CD8-positive, alpha-beta memory T cell (primary cell): ENCODE measurements around the gene SMG1. TPM values are rescaled to one million over a fixed set of nuclear protein-coding genes. Genes with fewer than 3 reads are reported as not detected.
A peak's percentile ranks its signal among the peaks of the same experiment; 100 is the strongest.
"Not testable (repeated sequence)": the region's sequence is repeated elsewhere in the genome, so short reads cannot be mapped to it uniquely, and the experiment has no call there.

Source experiments
- CTCF ChIA-PET: fragments of 350-600 bp; sonication (Branson Sonifier 250); formaldehyde crosslinking; loops from one replicate; lab custom pipeline; 2021; ENCODE audit warnings: antibody characterized with exemption; lab: Charles Lee
- POLR2A ChIA-PET: fragments of 350-600 bp; sonication (Branson Sonifier 250); formaldehyde crosslinking; loops from one replicate; lab custom pipeline; 2021; ENCODE audit warnings: antibody characterized with exemption; lab: Charles Lee
- DNase-seq, 5 donors: peaks; one replicate each; pipeline versions ENCODE4 v3.0.0 to v3.0.0-alpha.2; 2020 to 2022; ENCODE audit warnings: mixed read lengths in 1 of 5
- H3K27ac ChIP-seq: one replicate; pipeline ENCODE4 v1.7.0; 2013; ENCODE audit warnings: low read depth, mild to moderate bottlenecking, low read length, moderate library complexity
- H3K27me3 ChIP-seq: 2 replicates; pipeline ENCODE4 v1.7.0; 2013; ENCODE audit warnings: low read length, mild to moderate bottlenecking; ENCODE audit not compliant: insufficient read depth, poor library complexity, severe bottlenecking
- H3K36me3 ChIP-seq: 2 replicates; pipeline ENCODE4 v1.7.0; 2013; ENCODE audit warnings: mild to moderate bottlenecking, low read length, moderate library complexity; ENCODE audit not compliant: insufficient read depth
- H3K4me1 ChIP-seq: 2 replicates; pipeline ENCODE4 v1.7.0; 2013; ENCODE audit warnings: mild to moderate bottlenecking, low read length, moderate library complexity; ENCODE audit not compliant: insufficient read depth
- H3K4me3 ChIP-seq: 2 replicates; pipeline ENCODE4 v1.7.0; 2013; ENCODE audit warnings: mild to moderate bottlenecking, low read length
- H3K9me3 ChIP-seq: 2 replicates; pipeline ENCODE4 v1.7.0; 2013; ENCODE audit warnings: mild to moderate bottlenecking, low read length
- H3K27ac Mint-ChIP-seq, 8 donors: one replicate each; pipeline ENCODE4 v1.8.0; 2020 to 2021; ENCODE audit warnings: mixed read lengths in 8 of 8, mild to moderate bottlenecking in 6 of 8, inconsistent platforms in 3 of 8, moderate library complexity in 3 of 8
- H3K27me3 Mint-ChIP-seq, 2 donors: one replicate each; pipeline ENCODE4 v1.8.0; 2020 to 2021; ENCODE audit warnings: mixed read lengths in 2 of 2, mild to moderate bottlenecking in 1 of 2, moderate library complexity in 1 of 2
- H3K36me3 Mint-ChIP-seq, 3 donors: one replicate each; pipeline ENCODE4 v1.8.0; 2020 to 2021; ENCODE audit warnings: mixed read lengths in 3 of 3, inconsistent platforms in 1 of 3, mild to moderate bottlenecking in 1 of 3
- H3K4me1 Mint-ChIP-seq, 3 donors: one replicate each; pipeline ENCODE4 v1.8.0; 2020 to 2021; ENCODE audit warnings: mixed read lengths in 3 of 3, inconsistent platforms in 1 of 3, mild to moderate bottlenecking in 1 of 3
- H3K4me3 Mint-ChIP-seq, 7 donors: one replicate each; pipeline ENCODE4 v1.8.0; 2020 to 2021; ENCODE audit warnings: mixed read lengths in 7 of 7, mild to moderate bottlenecking in 6 of 7, moderate library complexity in 4 of 7, inconsistent platforms in 2 of 7
- H3K9me3 Mint-ChIP-seq, 5 donors: one replicate each; pipeline ENCODE4 v1.8.0; 2020 to 2022; ENCODE audit warnings: mixed read lengths in 5 of 5, mild to moderate bottlenecking in 3 of 5, moderate library complexity in 2 of 5, inconsistent platforms in 1 of 5
- polyA plus RNA-seq: library from polyadenylated mRNA; unstranded; fragments of 300-500 nt; fragmentation: Illumina TruSeq; gene quantifications from one replicate; pipeline ENCODE4 v1.2.3, GENCODE V29; 2021
- total RNA-seq, 2 experiments: library from RNA; stranded (reverse); gene quantifications; one replicate each; pipeline ENCODE4 v1.2.3, GENCODE V29; 2021

Gene SMG1
- total and polyA plus RNA-seq, 3 experiments from 2014 or later, result 17.8 to 98.2 (median 90.9) TPM

DNA sequence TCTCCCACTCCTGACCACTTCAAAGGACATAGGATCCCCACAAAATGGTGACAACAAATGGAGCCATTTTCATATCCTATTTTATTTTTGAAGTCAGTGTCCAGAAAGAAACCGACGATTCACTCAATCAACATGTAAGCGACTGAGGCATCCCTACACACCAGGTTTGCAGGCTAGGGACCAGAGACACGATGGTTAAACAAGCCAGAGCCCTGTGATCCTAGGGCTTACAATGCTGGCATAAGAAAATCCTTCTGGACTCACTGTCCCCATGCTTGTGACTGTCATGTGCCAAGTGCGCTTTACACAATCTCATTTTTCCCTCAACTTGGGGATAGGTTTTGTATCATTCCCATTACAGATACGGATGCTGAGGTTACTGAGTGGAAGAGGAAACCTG, 145.0 kb downstream of the SMG1 start:
- H3K4me3 Mint-ChIP-seq, H3K4me3 ChIP-seq, H3K27ac Mint-ChIP-seq, CTCF ChIA-PET, H3K27me3 ChIP-seq, H3K9me3 ChIP-seq, POLR2A ChIA-PET, H3K27ac ChIP-seq, H3K27me3 Mint-ChIP-seq, H3K9me3 Mint-ChIP-seq, DNase-seq: not testable (repeated sequence)
- peaks cover 11 to 43% (median 16%) of the 10 kb centered on the region in 3 donors for H3K36me3 Mint-ChIP-seq
- peaks cover 16% of the 10 kb centered on the region for H3K4me1 ChIP-seq
- peaks cover 38% of the 10 kb centered on the region for H3K36me3 ChIP-seq
- peaks cover 33 to 35% (median 35%) of the 10 kb centered on the region in 3 donors for H3K4me1 Mint-ChIP-seq

DNA sequence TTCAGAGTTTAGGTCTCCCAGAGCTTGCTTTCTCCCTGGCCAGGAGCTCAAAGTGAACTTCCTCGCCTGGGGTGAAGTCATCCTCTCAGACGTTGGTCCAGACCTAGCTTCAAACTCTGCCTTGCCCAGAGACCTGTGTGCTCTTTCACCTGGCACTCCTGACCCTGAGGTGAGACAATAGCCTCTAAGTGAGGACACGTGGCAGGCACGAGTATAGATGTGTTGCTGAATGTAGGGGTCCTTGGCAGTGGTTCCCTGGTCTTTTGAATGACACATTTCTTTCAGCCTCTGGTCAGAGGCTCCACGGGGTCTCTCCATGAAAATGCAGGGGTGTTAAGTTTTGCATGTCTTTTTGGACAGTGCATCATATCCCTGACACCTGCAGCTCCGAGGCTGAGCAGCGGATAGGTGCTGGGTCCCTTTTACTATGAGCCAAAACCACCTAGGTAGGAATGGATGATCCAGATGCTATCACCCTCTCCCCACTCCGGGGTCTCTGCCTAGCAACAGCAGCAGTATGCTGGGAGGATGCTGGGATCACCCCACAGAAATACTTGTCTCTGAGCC, 145.7 kb downstream of the SMG1 start:
- H3K4me1 ChIP-seq, H3K27ac Mint-ChIP-seq, H3K4me3 ChIP-seq, H3K27me3 ChIP-seq, H3K4me3 Mint-ChIP-seq, CTCF ChIA-PET, POLR2A ChIA-PET, H3K27ac ChIP-seq, H3K27me3 Mint-ChIP-seq, H3K9me3 Mint-ChIP-seq, DNase-seq, H3K9me3 ChIP-seq: not testable (repeated sequence)
- H3K36me3 Mint-ChIP-seq, result peaks cover 11 to 36% (median 12%) of the 10 kb centered on the region in 3 donors
- peaks cover 31% of the 10 kb centered on the region for H3K36me3 ChIP-seq
- peaks cover 26 to 28% (median 28%) of the 10 kb centered on the region in 3 donors for H3K4me1 Mint-ChIP-seq

DNA sequence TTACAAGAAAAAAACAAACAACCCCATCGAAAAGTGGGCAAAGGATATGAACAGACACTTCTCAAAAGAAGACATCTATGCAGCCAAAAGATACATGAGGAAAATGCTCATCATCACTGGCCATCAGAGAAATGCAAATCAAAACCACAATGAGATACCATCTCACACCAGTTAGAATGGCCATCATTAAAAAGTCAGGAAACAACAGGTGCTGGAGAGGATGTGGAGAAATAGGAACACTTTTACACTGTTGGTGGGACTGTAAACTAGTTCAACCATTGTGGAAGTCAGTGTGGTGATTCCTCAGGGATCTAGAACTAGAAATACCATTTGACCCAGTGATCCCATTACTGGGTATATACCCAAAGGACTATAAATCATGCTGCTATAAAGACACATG, 148.5 kb downstream of the SMG1 start:
- H3K9me3 Mint-ChIP-seq, H3K9me3 ChIP-seq, H3K27ac Mint-ChIP-seq, H3K4me1 Mint-ChIP-seq, H3K4me1 ChIP-seq, CTCF ChIA-PET, H3K4me3 Mint-ChIP-seq, DNase-seq, H3K27me3 Mint-ChIP-seq, H3K36me3 ChIP-seq, H3K27me3 ChIP-seq, H3K36me3 Mint-ChIP-seq, H3K4me3 ChIP-seq, H3K27ac ChIP-seq, POLR2A ChIA-PET: not testable (repeated sequence)

DNA sequence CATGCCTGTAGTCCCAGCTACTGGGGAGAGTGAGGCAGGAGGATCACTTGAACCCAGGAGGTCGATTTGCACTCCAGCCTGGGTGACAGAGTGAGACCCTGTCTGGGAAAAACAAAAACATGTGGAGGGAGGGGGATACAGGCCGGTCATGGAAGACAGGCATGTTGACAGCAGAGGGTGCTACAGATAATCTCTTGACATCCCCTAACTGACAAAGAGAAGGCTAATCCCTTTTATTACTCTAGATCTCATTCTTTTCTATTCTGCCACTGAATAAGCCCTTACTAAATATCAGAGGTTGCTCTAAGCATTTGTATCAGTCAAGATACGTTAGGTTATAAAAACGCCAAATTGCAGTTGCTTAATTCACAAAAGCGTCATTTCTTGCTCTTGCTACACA, 149.9 kb downstream of the SMG1 start:
- H3K4me1 ChIP-seq, H3K4me3 ChIP-seq, H3K4me3 Mint-ChIP-seq, H3K9me3 ChIP-seq, H3K36me3 Mint-ChIP-seq, H3K27ac Mint-ChIP-seq, H3K27ac ChIP-seq, DNase-seq, CTCF ChIA-PET, H3K4me1 Mint-ChIP-seq, H3K27me3 Mint-ChIP-seq, H3K9me3 Mint-ChIP-seq, POLR2A ChIA-PET, H3K27me3 ChIP-seq, H3K36me3 ChIP-seq: not testable (repeated sequence)

DNA sequence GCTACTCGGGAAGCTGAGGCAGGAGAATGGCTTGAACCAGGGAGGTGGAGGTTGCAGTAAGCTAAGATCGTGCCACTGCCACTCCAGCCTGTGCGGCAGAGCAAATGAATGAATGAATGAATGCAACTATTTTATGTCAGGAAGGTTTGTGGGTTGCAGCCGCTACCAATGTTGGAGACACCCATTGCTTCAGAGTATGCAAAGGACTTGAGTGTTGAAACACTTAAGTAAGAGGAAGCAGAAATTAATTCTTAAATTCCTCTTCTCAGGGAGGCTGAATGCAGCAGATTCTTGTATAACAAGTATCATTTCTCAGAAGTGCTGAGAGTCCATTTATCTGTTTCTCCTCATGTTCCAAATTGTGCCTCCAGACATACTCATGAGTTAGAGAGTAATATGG, 151.6 kb downstream of the SMG1 start:
- H3K9me3 Mint-ChIP-seq, H3K9me3 ChIP-seq, H3K27me3 ChIP-seq, DNase-seq, H3K36me3 ChIP-seq, H3K4me1 Mint-ChIP-seq, H3K27me3 Mint-ChIP-seq, H3K4me3 Mint-ChIP-seq, H3K4me3 ChIP-seq, POLR2A ChIA-PET, H3K4me1 ChIP-seq, H3K36me3 Mint-ChIP-seq, H3K27ac Mint-ChIP-seq, H3K27ac ChIP-seq: not testable (repeated sequence)
- CTCF ChIA-PET, result interaction anchor here (1.4 kb wide), 1 partner anchor 12 kb away, joined by 3 read pairs; no protein-coding TSS in a partner anchor

DNA sequence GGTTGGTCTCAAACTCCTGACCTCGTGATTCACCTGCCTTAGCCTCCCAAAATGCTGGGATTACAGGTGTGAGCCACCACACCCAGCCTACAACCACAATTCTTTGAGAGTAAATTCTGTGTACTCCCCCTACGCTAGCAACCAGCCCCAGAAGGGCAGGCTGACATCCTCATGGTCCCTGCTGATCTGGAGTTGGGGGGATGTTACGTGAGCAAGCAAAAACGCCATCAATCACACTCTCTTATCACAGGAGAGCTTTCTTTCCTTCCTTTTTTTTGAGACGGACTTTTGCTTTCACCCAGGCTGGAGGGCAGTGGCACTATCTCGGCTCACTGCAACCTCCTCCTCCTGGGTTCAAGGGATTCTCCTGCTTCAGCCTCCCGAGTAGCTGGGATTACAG, 154.0 kb downstream of the SMG1 start:
- DNase-seq, H3K27ac ChIP-seq, H3K9me3 Mint-ChIP-seq, H3K4me3 Mint-ChIP-seq, H3K9me3 ChIP-seq, POLR2A ChIA-PET, H3K4me3 ChIP-seq, CTCF ChIA-PET, H3K4me1 ChIP-seq, H3K27me3 ChIP-seq, H3K36me3 Mint-ChIP-seq, H3K36me3 ChIP-seq, H3K27me3 Mint-ChIP-seq: not testable (repeated sequence)
- Mint-ChIP-seq H3K4me1 (peaks cover 11% of the 10 kb centered on the region in 3 donors), H3K27ac (peak overlapping the region in 1 of 8 donors; percentile 38)

DNA sequence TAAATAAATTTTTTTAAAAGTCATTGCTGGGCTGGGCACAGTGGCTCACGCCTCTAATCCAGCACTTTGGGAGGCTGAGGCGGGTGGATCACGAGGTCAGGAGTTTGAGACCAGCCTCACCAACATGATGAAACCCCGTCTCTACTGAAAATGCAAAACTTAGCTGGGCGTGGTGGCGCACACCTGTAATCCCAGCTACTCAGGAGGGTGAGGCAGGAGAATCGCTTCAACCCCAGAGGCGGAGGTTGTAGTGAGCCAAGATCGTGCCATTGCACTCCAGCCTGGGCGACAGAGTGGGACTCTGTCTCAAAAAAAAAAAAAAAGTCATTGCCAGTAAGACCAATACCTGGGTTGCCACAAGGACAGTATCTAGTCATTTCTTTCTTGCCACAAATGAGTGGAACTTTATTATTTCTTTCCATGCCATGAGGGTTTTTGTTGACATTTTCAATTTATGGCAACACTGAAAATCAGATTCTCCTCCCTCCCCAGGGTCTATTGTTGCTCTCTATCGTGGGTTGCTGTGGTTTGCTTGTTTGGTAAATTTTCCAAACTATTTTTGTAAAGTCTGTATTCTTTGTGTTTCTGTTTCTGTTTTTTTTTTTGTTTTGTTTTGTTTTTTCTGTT, 155.8 kb downstream of the SMG1 start:
- POLR2A ChIA-PET, H3K9me3 Mint-ChIP-seq, H3K27me3 ChIP-seq, H3K36me3 Mint-ChIP-seq, H3K36me3 ChIP-seq, H3K9me3 ChIP-seq, H3K4me3 Mint-ChIP-seq, CTCF ChIA-PET, H3K27me3 Mint-ChIP-seq, H3K27ac ChIP-seq, H3K4me3 ChIP-seq, DNase-seq, H3K4me1 ChIP-seq: not testable (repeated sequence)
- Mint-ChIP-seq H3K4me1 (peaks cover 13 to 18% (median 15%) of the 10 kb centered on the region in 3 donors), H3K27ac (peak overlapping the region in 2 of 8 donors; percentile 27 to 43)

DNA sequence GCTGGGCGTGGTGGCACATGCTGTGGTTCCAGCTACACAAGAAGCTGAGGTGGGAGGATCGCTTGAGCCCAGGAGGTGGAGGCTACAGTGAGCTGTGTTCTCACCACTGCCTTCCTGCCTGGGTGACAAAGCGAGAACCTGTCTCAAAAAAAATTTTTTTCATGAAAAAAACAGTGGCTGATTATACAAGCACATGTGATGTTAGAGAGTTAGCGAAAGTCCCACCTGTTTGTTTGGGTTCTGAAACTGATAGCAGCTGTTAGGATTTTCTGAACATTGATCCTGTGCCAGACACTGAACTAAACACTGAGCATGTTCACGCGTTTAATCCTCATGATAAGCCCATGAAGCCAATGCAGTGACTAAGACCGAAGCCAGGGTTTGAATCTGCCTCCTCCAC, 159.0 kb downstream of the SMG1 start:
- H3K4me3 ChIP-seq, H3K36me3 Mint-ChIP-seq, POLR2A ChIA-PET, H3K4me1 ChIP-seq, H3K36me3 ChIP-seq, H3K9me3 ChIP-seq, H3K9me3 Mint-ChIP-seq, H3K27me3 Mint-ChIP-seq, H3K27me3 ChIP-seq, H3K27ac ChIP-seq: not testable (repeated sequence)
- Mint-ChIP-seq H3K27ac (peak overlapping the region in 7 of 8 donors; percentile 9 to 81 (median 76)), H3K4me3 (peak overlapping the region in 6 of 7 donors; percentile 35 to 66 (median 54)), H3K4me1 (peaks cover 13 to 18% (median 15%) of the 10 kb centered on the region in 3 donors)
- CTCF ChIA-PET, result interaction anchor here (1.1 kb wide), 1 partner anchor 34 kb away, joined by 4 read pairs; the partner anchor contains the start of gene ARL6IP1
- DNase-seq, result peak; percentile 6 to 69 (median 27)
